ENCODE results near the gene FAM13A.

The FAM13A gene

DNA sequence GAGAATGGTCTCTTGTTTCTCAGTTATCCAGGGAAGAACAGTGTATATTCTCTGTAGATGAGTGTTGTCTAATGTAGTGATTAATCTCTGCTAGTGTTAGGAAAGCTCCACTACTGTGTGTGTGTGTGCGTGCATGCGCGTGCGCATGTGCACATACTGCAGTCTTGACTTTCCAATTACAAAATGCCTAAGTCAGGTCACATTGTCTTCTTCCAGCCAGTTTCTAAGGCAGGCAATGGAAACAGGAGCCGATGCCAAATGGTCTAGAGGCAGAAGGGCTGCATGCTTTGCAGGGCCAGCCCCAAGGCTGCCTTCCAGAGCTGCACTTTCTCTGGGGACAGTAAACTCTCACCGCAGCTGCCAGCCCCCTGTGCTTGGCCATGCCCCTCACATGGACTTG, 328.8 kb downstream of the FAM13A start:
- H3K4me3 ChIP-seq (ENCODE audit: low read depth, low read length): no peak overlapping the region
- no peak for TF ChIP-seq CTCF (IDR thresholded peaks at IDR 0.05; ENCODE audit: insufficient read depth, low read length, missing control alignments)
- no peak for DNase-seq (ENCODE audit: low read depth, low spot score)
- CTCF ChIA-PET: no interaction called here
- POLR2A ChIA-PET: no interaction called here

- ChIA-PET POLR2A (no interaction called here), CTCF (interaction anchor here (0.9 to 1.5 kb wide), 6 partner anchors 8 to 66 kb away, joined by 3 to 5 read pairs (median 3); no protein-coding TSS in a partner anchor)
- TF ChIP-seq CTCF (IDR thresholded peaks at IDR 0.05; ENCODE audit: insufficient read depth, low read length, missing control alignments): no peak
- no peak for DNase-seq (ENCODE audit: low read depth, low spot score)
- H3K4me3 ChIP-seq (ENCODE audit: low read depth, low read length): no peak overlapping the region
Observed at GRCh38 chr4:88725986-88726385, 331.0 kb downstream of the FAM13A start.

GRCh38 chr4:88725143-88725542, 331.8 kb downstream of the FAM13A start:
- ChIA-PET POLR2A (no interaction called here), CTCF (interaction anchor here (0.7 to 1.5 kb wide), 6 partner anchors 16 to 67 kb away, joined by 3 to 5 read pairs (median 4); no protein-coding TSS in a partner anchor)
- TF ChIP-seq CTCF (IDR thresholded peaks at IDR 0.05; ENCODE audit: insufficient read depth, low read length, missing control alignments): no peak
- no peak for DNase-seq (ENCODE audit: low read depth, low spot score)
- H3K4me3 ChIP-seq (ENCODE audit: low read depth, low read length): no peak overlapping the region

DNA sequence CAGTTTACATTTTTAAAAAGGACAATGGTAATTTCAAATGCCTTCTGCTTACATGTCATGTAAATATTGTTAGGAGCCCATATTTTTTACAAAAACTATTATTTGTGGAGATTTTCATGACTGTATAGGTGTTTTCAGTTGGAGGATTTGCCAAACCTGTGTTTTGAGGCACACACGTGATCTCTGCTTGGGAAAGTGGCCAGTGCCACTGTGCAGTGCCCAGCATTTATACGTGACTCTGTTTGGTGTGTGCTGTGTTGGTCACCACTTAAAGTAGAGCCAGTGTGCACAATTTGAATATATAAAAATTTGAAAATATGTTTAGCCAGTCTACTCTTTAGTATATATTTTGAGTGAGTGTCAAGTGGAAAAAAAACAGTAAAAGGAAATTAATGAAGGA, 332.6 kb downstream of the FAM13A start:
- no peak for DNase-seq (ENCODE audit: low read depth, low spot score)
- POLR2A ChIA-PET: no interaction called here
- TF ChIP-seq CTCF (IDR thresholded peaks at IDR 0.05; ENCODE audit: insufficient read depth, low read length, missing control alignments): no peak
- CTCF ChIA-PET: interaction anchor here (1.0 to 1.5 kb wide), 4 partner anchors 15 to 53 kb away, joined by 4 to 5 read pairs (median 5); no protein-coding TSS in a partner anchor
- H3K4me3 ChIP-seq (ENCODE audit: low read depth, low read length): no peak overlapping the region

DNA sequence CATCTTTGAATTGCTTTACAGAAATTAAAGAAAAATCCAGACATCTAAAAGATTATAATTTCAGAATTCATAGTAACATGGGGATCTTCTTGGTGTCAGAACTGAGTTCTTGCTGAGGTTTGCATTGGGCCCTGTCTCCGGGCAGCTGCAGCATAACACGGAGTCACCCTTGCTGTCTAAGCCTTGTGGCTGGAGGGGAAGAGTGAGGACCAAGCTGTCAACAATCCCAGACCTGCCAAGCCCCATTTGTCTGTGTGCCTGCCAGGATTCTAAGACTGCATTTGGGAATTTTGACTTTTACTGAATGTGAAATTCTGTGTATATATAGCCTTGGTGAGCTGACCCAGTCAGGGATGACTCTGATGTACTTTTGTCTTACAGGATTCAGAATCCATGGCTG, 334.2 kb downstream of the FAM13A start:
- POLR2A ChIA-PET: no interaction called here
- TF ChIP-seq CTCF (IDR thresholded peaks at IDR 0.05; ENCODE audit: insufficient read depth, low read length, missing control alignments): no peak
- CTCF ChIA-PET: interaction anchor here (1.0 to 1.3 kb wide), 2 partner anchors 20 to 49 kb away, joined by 4 read pairs; no protein-coding TSS in a partner anchor
- H3K4me3 ChIP-seq (ENCODE audit: low read depth, low read length): no peak overlapping the region
- DNase-seq (ENCODE audit: low read depth, low spot score): no peak

DNA sequence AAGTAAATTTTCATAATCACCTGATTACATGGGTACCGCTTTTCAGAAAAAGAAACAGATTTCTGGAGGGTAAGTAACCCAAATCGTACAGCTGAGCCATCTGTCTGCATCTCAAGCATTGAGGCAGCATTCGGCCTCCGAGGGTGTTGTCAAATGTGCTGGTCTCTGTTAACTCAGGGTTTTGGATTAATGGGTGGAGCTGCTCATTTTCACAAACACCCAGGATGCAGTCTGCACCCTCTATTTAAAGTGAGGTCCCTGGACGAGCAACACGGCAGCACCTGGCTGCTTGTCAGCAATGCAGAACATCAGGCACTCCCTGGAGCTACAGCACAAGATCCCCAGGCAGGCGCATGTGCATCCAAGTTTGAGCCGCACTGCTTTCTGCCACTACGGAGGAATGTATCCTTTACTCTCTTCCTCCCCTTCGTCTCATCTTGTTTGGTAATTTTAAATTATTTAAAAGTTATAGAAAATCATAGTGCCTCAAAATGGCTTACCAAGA, 334.7 kb downstream of the FAM13A start:
- no peak for DNase-seq (ENCODE audit: low read depth, low spot score)
- ChIA-PET CTCF (interaction anchor here (1.0 to 1.3 kb wide), 2 partner anchors 20 to 49 kb away, joined by 4 read pairs; no protein-coding TSS in a partner anchor), POLR2A (no interaction called here)
- no peak overlapping the region for H3K4me3 ChIP-seq (ENCODE audit: low read depth, low read length)
- TF ChIP-seq CTCF (IDR thresholded peaks at IDR 0.05; ENCODE audit: insufficient read depth, low read length, missing control alignments): no peak

Data from AG04449 (cell line).